HepG2 (cell line): Measurements from ENCODE around the gene ERC1.

Source experiments
- CHD4 ChIP-seq: fragments of 200-600 bp; sonication (generic); IDR thresholded peaks from 2 replicates; pipeline ENCODE4 v1.7.0; 2017; ENCODE audit warnings: mild to moderate bottlenecking, low read length, borderline replicate concordance
- JUND ChIP-seq: sonication (generic); formaldehyde crosslinking; IDR thresholded peaks from 2 replicates; pipeline ENCODE4 v1.8.0; 2022; ENCODE audit warnings: mild to moderate bottlenecking, missing genetic modification reagents
- MAFK ChIP-seq, 2 experiments: IDR thresholded peaks in 1 of 2; conservative IDR thresholded peaks in 1 of 2; 2 replicates each; pipeline ENCODE4 v1.6.1; 2011; ENCODE audit warnings: improper control_type of control experiment in 2 of 2, low read length in 2 of 2
- YY1 ChIP-seq: IDR thresholded peaks from 2 replicates; pipeline ENCODE4 v1.6.1; 2011; ENCODE audit warnings: low read length, low read depth, moderate library complexity, mild to moderate bottlenecking; ENCODE audit not compliant: insufficient read depth, insufficient replicate concordance
- ZKSCAN8 ChIP-seq: IDR thresholded peaks from 2 replicates; pipeline ENCODE4 v1.6.1; 2016; ENCODE audit warnings: borderline replicate concordance, missing genetic modification reagents, missing compliant biosample characterization
- ZNF274 ChIP-seq: sonication (generic); formaldehyde crosslinking; IDR thresholded peaks from 2 replicates; pipeline ENCODE4 v1.5.1; 2020; ENCODE audit warnings: mild to moderate bottlenecking, missing genetic modification reagents
- ZNF747 ChIP-seq: sonication (generic); formaldehyde crosslinking; IDR thresholded peaks from 2 replicates; pipeline ENCODE4 v1.8.1; 2023; ENCODE audit warnings: missing genetic modification reagents, mild to moderate bottlenecking, borderline replicate concordance
- ZSCAN29 ChIP-seq: sonication (generic); formaldehyde crosslinking; conservative IDR thresholded peaks from 2 replicates; pipeline ENCODE4 v1.4.0; 2020; ENCODE audit warnings: mild to moderate bottlenecking, missing genetic modification reagents
- TF ChIP-seq, protein P1 (sequence below): sonication (generic); formaldehyde crosslinking; IDR thresholded peaks from 2 replicates; pipeline ENCODE4 v1.5.0; 2020; ENCODE audit warnings: mild to moderate bottlenecking, missing genetic modification reagents, moderate library complexity
- TF ChIP-seq, protein P2 (sequence below): sonication (generic); formaldehyde crosslinking; IDR thresholded peaks from 2 replicates; pipeline ENCODE4 v1.4.0; 2020; ENCODE audit warnings: missing genetic modification reagents

DNA sequence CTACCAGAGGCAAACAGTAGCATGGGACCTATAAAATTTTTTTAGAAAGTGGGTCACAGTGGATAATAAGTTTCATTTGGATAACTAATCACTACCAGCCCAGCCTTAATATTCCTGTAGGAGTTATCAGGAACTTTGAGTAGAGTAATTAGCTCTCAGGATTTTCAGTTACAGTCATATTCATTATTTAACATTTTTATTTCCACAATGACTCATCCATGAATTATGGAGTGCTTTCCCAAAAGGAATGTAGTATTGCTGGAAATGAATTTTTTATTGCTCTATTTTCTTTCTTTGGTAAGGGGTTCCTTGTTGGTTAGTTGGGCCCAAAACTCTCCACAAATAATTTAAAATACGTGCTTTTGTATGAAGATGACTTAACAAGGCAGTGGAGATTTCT is 53.7 kb downstream of the ERC1 start:
- TF ChIP-seq CHD4: no peak
- TF ChIP-seq ZKSCAN8 (CRISPR knock-in tag): no peak
- TF ChIP-seq JUND (CRISPR knock-in tag): no peak
- TF ChIP-seq ZNF747: no peak
- TF ChIP-seq, protein P1, sequence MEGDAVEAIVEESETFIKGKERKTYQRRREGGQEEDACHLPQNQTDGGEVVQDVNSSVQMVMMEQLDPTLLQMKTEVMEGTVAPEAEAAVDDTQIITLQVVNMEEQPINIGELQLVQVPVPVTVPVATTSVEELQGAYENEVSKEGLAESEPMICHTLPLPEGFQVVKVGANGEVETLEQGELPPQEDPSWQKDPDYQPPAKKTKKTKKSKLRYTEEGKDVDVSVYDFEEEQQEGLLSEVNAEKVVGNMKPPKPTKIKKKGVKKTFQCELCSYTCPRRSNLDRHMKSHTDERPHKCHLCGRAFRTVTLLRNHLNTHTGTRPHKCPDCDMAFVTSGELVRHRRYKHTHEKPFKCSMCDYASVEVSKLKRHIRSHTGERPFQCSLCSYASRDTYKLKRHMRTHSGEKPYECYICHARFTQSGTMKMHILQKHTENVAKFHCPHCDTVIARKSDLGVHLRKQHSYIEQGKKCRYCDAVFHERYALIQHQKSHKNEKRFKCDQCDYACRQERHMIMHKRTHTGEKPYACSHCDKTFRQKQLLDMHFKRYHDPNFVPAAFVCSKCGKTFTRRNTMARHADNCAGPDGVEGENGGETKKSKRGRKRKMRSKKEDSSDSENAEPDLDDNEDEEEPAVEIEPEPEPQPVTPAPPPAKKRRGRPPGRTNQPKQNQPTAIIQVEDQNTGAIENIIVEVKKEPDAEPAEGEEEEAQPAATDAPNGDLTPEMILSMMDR (CRISPR knock-in tag): no peak
- TF ChIP-seq ZNF274 (CRISPR knock-in tag): no peak
- no peak for TF ChIP-seq ZSCAN29
- TF ChIP-seq, protein P2, sequence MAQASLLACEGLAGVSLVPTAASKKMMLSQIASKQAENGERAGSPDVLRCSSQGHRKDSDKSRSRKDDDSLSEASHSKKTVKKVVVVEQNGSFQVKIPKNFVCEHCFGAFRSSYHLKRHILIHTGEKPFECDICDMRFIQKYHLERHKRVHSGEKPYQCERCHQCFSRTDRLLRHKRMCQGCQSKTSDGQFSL: no peak
- no peak for TF ChIP-seq MAFK (conservative IDR thresholded peaks at IDR 0.05 in 1 of 2, IDR thresholded peaks at IDR 0.05 in 1 of 2; ENCODE audit: low read length in 2 of 2)
- no peak for TF ChIP-seq YY1
